ENCODE measurements around the gene DBP. TPM values are rescaled to one million over a fixed set of nuclear protein-coding genes. Genes with fewer than 3 reads are reported as not detected.
A peak's percentile ranks its signal among the peaks of the same experiment; 100 is the strongest.

DBP gene
- total and polyA plus RNA-seq, 4 donors: 6.8 to 16.8 (median 9.8) TPM

DNA sequence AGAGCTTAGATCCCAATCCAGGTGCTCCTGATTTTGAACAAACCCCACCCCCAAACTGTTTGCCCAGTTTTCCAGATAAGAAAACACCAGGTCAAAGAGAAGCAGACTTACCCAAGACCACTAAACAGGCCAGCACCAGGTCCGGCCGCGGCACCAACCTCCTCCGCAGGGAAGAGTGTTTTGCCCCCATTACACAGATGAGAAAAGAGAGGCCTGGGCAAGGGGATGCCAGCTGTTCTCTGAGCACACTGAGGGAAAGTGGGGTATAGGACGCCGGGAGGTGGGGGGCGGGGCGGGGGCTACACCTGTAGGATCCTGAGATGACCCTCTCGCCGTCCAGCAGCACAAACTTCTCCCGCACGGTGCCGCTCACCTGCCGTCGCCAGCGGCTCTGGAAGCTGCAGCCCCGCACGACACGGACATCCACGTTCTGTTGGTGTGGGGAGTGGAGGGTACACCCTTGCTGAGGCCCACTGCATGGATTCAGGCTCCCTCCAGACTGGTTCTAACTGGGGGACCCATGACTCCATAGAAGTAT is 27.5 kb downstream of the DBP start:
- no peaks in the 10 kb centered on the region for H3K36me3 ChIP-seq (ENCODE audit: control insufficient read depth in 4 of 4, insufficient read depth in 4 of 4, low read length in 4 of 4)
- no peak overlapping the region for H3K9ac ChIP-seq (ENCODE audit: insufficient read depth in 1 of 2, low read length in 2 of 2)
- no peak overlapping the region for H3K27ac ChIP-seq (ENCODE audit: low read depth in 1 of 2, low read length in 1 of 2)
- TF ChIP-seq, protein P1, sequence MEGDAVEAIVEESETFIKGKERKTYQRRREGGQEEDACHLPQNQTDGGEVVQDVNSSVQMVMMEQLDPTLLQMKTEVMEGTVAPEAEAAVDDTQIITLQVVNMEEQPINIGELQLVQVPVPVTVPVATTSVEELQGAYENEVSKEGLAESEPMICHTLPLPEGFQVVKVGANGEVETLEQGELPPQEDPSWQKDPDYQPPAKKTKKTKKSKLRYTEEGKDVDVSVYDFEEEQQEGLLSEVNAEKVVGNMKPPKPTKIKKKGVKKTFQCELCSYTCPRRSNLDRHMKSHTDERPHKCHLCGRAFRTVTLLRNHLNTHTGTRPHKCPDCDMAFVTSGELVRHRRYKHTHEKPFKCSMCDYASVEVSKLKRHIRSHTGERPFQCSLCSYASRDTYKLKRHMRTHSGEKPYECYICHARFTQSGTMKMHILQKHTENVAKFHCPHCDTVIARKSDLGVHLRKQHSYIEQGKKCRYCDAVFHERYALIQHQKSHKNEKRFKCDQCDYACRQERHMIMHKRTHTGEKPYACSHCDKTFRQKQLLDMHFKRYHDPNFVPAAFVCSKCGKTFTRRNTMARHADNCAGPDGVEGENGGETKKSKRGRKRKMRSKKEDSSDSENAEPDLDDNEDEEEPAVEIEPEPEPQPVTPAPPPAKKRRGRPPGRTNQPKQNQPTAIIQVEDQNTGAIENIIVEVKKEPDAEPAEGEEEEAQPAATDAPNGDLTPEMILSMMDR (IDR thresholded peaks at IDR 0.05; ENCODE audit: control extremely low read depth, extremely low read depth): no peak
- ATAC-seq (ENCODE audit: insufficient read depth, low FRiP score): no peak
- WGBS, 2 donors: 92 to 94% methylated on average over 20 of the region's 20 CpGs
- H3K4me1 ChIP-seq (ENCODE audit: control insufficient read depth in 5 of 5, insufficient read depth in 5 of 5, low read length in 5 of 5): peaks cover 0 to 4% (median 0%) of the 10 kb centered on the region in 5 donors
- no peaks in the 10 kb centered on the region for H3K9me3 ChIP-seq (ENCODE audit: control insufficient read depth in 4 of 4, insufficient read depth in 3 of 4, low read length in 3 of 4)
- no peak overlapping the region for H3K4me3 ChIP-seq
- no peaks in the 10 kb centered on the region for H3K27me3 ChIP-seq (ENCODE audit: control insufficient read depth in 3 of 3, insufficient read depth in 3 of 3, low read length in 2 of 3)
- no peak for DNase-seq

DNA sequence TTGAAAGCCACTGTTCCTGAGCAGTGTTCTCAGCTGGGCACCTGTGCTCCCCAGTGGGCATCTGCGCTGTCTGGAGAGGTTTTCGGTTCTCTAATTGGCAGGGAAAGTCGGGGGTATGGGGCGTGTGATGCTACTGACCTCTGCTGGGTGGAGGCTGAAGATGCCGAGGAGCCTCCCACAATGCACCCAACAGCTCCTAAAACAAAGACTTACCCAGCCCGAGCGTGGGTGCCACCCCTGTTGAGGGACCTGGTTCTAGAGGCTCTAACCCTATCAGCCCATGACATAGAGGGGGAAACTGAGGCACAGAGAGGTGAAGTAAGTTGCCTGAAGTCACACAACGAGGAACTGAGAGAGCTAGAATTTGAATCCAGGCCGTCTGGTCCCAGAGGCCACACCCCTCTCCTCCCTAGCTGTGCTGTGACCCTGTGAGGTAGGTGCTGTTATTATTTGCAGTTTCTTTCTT is 28.3 kb downstream of the DBP start:
- no peak for ATAC-seq (ENCODE audit: insufficient read depth, low FRiP score)
- DNase-seq: peak in 2 of 3 donors; percentile 43 to 51
- 19 to 33% methylated on average over 9 of the region's 9 CpGs for WGBS, 2 donors

DNA sequence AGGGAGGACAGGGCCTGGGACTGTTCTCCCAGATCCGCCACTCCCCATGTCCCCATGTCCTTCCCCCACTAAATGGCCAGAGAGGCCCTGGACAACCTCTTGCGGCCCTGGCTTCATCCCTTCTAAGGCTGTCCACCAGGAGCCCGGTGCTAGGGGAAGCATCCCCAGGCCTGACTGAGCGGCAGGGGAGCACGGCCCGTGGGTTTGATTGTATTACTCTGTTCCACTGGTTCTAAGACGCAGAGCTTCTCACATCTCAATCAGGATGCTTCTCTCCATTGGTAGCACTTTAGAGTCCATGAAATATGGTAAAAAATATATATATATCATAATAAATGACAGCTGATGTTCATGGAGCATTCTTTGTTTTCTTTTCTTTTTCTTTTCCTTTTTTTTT is 29.8 kb downstream of the DBP start:
- Histone ChIP-seq H3K27ac (ENCODE audit: low read depth in 1 of 2, low read length in 1 of 2) (no peak overlapping the region), H3K36me3 (ENCODE audit: control insufficient read depth in 4 of 4, insufficient read depth in 4 of 4, low read length in 4 of 4) (no peaks in the 10 kb centered on the region), H3K27me3 (ENCODE audit: control insufficient read depth in 3 of 3, insufficient read depth in 3 of 3, low read length in 2 of 3) (no peaks in the 10 kb centered on the region), H3K4me1 (ENCODE audit: control insufficient read depth in 5 of 5, insufficient read depth in 5 of 5, low read length in 5 of 5) (no peaks in the 10 kb centered on the region), H3K9me3 (ENCODE audit: control insufficient read depth in 4 of 4, insufficient read depth in 3 of 4, low read length in 3 of 4) (no peaks in the 10 kb centered on the region), H3K4me3 (no peak overlapping the region), H3K9ac (ENCODE audit: insufficient read depth in 1 of 2, low read length in 2 of 2) (no peak overlapping the region)
- 88 to 90% methylated on average over 7 of the region's 7 CpGs for WGBS, 2 donors
- no peak for ATAC-seq (ENCODE audit: insufficient read depth, low FRiP score)
- no peak for DNase-seq
- TF ChIP-seq, protein P1 (IDR thresholded peaks at IDR 0.05; ENCODE audit: control extremely low read depth, extremely low read depth): no peak

More for the DNA sequence above, 28.3 kb downstream of the DBP start:
- Histone ChIP-seq H3K27me3 (ENCODE audit: control insufficient read depth in 3 of 3, insufficient read depth in 3 of 3, low read length in 2 of 3) (no peaks in the 10 kb centered on the region), H3K4me1 (ENCODE audit: control insufficient read depth in 5 of 5, insufficient read depth in 5 of 5, low read length in 5 of 5) (peaks cover 0 to 2% (median 0%) of the 10 kb centered on the region in 5 donors), H3K36me3 (ENCODE audit: control insufficient read depth in 4 of 4, insufficient read depth in 4 of 4, low read length in 4 of 4) (no peaks in the 10 kb centered on the region), H3K9me3 (ENCODE audit: control insufficient read depth in 4 of 4, insufficient read depth in 3 of 4, low read length in 3 of 4) (no peaks in the 10 kb centered on the region), H3K4me3 (no peak overlapping the region), H3K27ac (ENCODE audit: low read depth in 1 of 2, low read length in 1 of 2) (no peak overlapping the region), H3K9ac (ENCODE audit: insufficient read depth in 1 of 2, low read length in 2 of 2) (no peak overlapping the region)
- TF ChIP-seq, protein P1 (IDR thresholded peaks at IDR 0.05; ENCODE audit: control extremely low read depth, extremely low read depth): peak; percentile 4
